ENCODE measurements around the gene NUFIP1.
"Not testable (repeated sequence)": the region's sequence is repeated elsewhere in the genome, so short reads cannot be mapped to it uniquely, and the experiment has no call there.

The NUFIP1 gene

GRCh38 chr13:44969551-44970484 lies 19.5 kb downstream of the NUFIP1 start:
- no peak for DNase-seq

- DNase-seq, result no peak
Observed at GRCh38 chr13:44968434-44968815, 20.8 kb downstream of the NUFIP1 start.

- DNase-seq, result no peak
Observed at GRCh38 chr13:44967704-44968433, 21.4 kb downstream of the NUFIP1 start.

GRCh38 chr13:44961997-44962396 lies 27.3 kb downstream of the NUFIP1 start:
- DNase-seq, result no peak

GRCh38 chr13:44955406-44955805 lies 33.9 kb downstream of the NUFIP1 start:
- no peak for DNase-seq

GRCh38 chr13:44954224-44954623 lies 35.0 kb downstream of the NUFIP1 start:
- no peak for DNase-seq

- no peak for DNase-seq
Observed at GRCh38 chr13:44952671-44953070, 36.6 kb downstream of the NUFIP1 start.

GRCh38 chr13:44951184-44951583 lies 38.1 kb downstream of the NUFIP1 start:
- DNase-seq, result no peak

- DNase-seq, result not testable (repeated sequence)
Observed at GRCh38 chr13:44943411-44943810, 45.9 kb downstream of the NUFIP1 start.

- no peak for DNase-seq
Observed at GRCh38 chr13:44938854-44939253, 50.4 kb downstream of the NUFIP1 start.

- DNase-seq, result no peak
Observed at GRCh38 chr13:44936246-44936645, 53.0 kb downstream of the NUFIP1 start.

- DNase-seq, result no peak
Observed at GRCh38 chr13:44934724-44935123, 54.5 kb downstream of the NUFIP1 start.

- DNase-seq, result no peak
Observed at GRCh38 chr13:44932850-44933251, 56.4 kb downstream of the NUFIP1 start.

GRCh38 chr13:44932171-44932849 lies 57.0 kb downstream of the NUFIP1 start:
- no peak for DNase-seq

- DNase-seq, result no peak
Observed at GRCh38 chr13:44930963-44931623, 58.2 kb downstream of the NUFIP1 start.

GRCh38 chr13:44930280-44930679 lies 59.0 kb downstream of the NUFIP1 start:
- no peak for DNase-seq

GRCh38 chr13:44929692-44930091 lies 59.6 kb downstream of the NUFIP1 start:
- DNase-seq, result no peak

GRCh38 chr13:44927968-44928367 lies 61.3 kb downstream of the NUFIP1 start:
- no peak for DNase-seq

- no peak for DNase-seq
Observed at GRCh38 chr13:44921931-44922758, 67.1 kb downstream of the NUFIP1 start.

- DNase-seq, result no peak
Observed at GRCh38 chr13:44921246-44921877, 67.9 kb downstream of the NUFIP1 start.

- no peak for DNase-seq
Observed at GRCh38 chr13:44920013-44920412, 69.3 kb downstream of the NUFIP1 start.
